Upper lobe of left lung (tissue), 6 donors: ENCODE data around the gene OSBPL3. TPM values are rescaled to one million over a fixed set of nuclear protein-coding genes. Genes with fewer than 3 reads are reported as not detected.
A peak's percentile ranks its signal among the peaks of the same experiment; 100 is the strongest.

Experiments used
- ATAC-seq, 2 donors: fragments of 200-7000 bp; cut with Tn5 transposase; one replicate each; pipeline ENCODE4 v1.9.1; 2022; ENCODE audit warnings: mild to moderate bottlenecking in 2 of 2, moderate library complexity in 2 of 2; ENCODE audit not compliant: low FRiP score in 2 of 2
- DNase-seq, 2 donors: peaks; one replicate each; pipeline ENCODE4 v3.0.0-alpha.2; 2019 to 2020
- H3K27ac ChIP-seq, 4 donors: fragments of 200-600 bp; sonication (generic); one replicate each; pipeline ENCODE4 v1.5.1; 2016 to 2019
- H3K27me3 ChIP-seq, 4 donors: fragments of 200-600 bp; sonication (generic); one replicate each; pipeline ENCODE4 v1.5.1; 2017 to 2019
- H3K36me3 ChIP-seq, 4 donors: fragments of 200-600 bp; sonication (generic); one replicate each; pipeline ENCODE4 v1.5.1; 2016 to 2019
- H3K4me1 ChIP-seq, 4 donors: fragments of 200-600 bp; sonication (generic); one replicate each; pipeline ENCODE4 v1.5.1; 2018 to 2019
- H3K4me3 ChIP-seq, 4 donors: fragments of 200-600 bp; sonication (generic); one replicate each; pipeline ENCODE4 v1.5.1; 2017 to 2019; ENCODE audit warnings: mild to moderate bottlenecking in 2 of 4, moderate library complexity in 1 of 4
- H3K9me3 ChIP-seq, 4 donors: fragments of 200-600 bp; sonication (generic); one replicate each; pipeline ENCODE4 v1.5.1; 2018 to 2019
- EP300 ChIP-seq, 4 donors: sonication (generic); formaldehyde crosslinking; IDR thresholded peaks; one replicate each; pipeline ENCODE4 v1.5.1; 2017; ENCODE audit warnings: antibody characterized with exemption in 4 of 4, control low read depth in 2 of 4
- POLR2A ChIP-seq, 4 donors: fragments of 450-650 bp; IDR thresholded peaks; one replicate each; pipeline ENCODE4 v1.5.1; 2016 to 2017; ENCODE audit warnings: antibody characterized with exemption in 4 of 4, mild to moderate bottlenecking in 2 of 4
- POLR2AphosphoS5 ChIP-seq, 2 donors: sonication (generic); formaldehyde crosslinking; IDR thresholded peaks; one replicate each; pipeline ENCODE4 v1.5.1; 2017; ENCODE audit warnings: antibody characterized with exemption in 2 of 2
- WGBS, 2 donors: methylation state at CpG; one replicate each; pipeline ENCODE4 v1.1.5; 2017 to 2018; 5-methylcytosine and 5-hydroxymethylcytosine counted together
- total RNA-seq, 6 donors: library from RNA; depleted of rRNA in 4 of 6; stranded (reverse); fragments of >200 nt in 4 of 6; gene quantifications; one replicate each; pipeline versions ENCODE4 v1.1.0 to v1.2.1, GENCODE V29; 2016 to 2021
- TF ChIP-seq, protein P1 (sequence below), 6 experiments: fragments of 450-650 bp in 4 of 6; fragments of 200-600 bp in 2 of 6; sonication (generic) in 2 of 6; IDR thresholded peaks; one replicate each; pipeline ENCODE4 v1.5.1; 2016 to 2019; ENCODE audit warnings: antibody characterized with exemption in 6 of 6
- donor health status: DM: no; HTN: no; CAD: no; lungs with moderate emphysema.
- donor health status: DM: no; HTN: yes; CAD: no; lungs with severe emphysema.

The OSBPL3 gene
- total RNA-seq, 6 donors from 2014 or later = 17.5 to 55.5 (median 21.7) TPM

DNA sequence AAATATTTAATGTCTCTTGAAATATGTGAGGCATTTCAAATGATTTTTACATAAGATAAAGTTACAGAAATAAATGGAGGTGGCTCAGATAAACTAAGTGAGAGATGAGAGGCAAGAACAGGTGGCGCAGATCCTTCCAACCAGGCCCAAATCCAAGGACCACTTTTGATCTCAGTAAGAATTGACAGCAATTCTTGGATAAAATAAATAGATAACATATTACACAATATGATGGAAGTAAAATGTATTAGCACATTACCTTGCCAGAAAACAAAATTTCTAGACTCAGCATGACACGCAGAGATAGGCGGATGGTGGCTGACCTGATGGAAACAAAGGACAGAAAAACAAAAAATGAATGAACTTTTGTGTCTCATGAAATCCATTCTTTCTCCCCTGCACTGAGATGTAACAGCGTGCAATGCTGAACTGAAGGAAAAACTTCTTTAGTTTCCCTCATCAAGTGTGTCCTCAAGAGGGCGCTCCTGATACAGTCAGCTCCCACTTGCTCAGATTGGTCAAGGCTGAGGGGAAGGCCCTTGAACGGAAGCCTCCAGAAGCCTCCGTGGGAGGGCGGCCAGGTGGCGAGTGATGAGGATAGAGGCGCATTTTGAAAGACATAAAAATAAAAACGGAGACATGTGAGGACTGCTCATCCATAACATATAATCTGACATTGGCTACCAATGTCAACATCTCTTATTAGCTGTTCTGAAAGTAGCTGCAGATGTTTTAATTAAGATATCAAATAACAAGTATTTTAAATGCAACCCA is 159.9 kb downstream of the OSBPL3 start:
- ATAC-seq = peak; percentile 91 to 93
- DNase-seq = peak; percentile 34 to 86
- peak overlapping the region in 1 of 4 donors; percentile 74 for H3K27ac ChIP-seq
- peaks cover 0 to 8% (median 0%) of the 10 kb centered on the region in 4 donors for H3K36me3 ChIP-seq
- H3K9me3 ChIP-seq = no peaks in the 10 kb centered on the region
- 10 to 16% methylated on average over 11 of the region's 11 CpGs for WGBS, 2 donors
- no peak overlapping the region for H3K4me3 ChIP-seq
- no peak for TF ChIP-seq POLR2A (IDR thresholded peaks at IDR 0.05)
- TF ChIP-seq EP300 (IDR thresholded peaks at IDR 0.05) = no peak
- TF ChIP-seq, protein P1, sequence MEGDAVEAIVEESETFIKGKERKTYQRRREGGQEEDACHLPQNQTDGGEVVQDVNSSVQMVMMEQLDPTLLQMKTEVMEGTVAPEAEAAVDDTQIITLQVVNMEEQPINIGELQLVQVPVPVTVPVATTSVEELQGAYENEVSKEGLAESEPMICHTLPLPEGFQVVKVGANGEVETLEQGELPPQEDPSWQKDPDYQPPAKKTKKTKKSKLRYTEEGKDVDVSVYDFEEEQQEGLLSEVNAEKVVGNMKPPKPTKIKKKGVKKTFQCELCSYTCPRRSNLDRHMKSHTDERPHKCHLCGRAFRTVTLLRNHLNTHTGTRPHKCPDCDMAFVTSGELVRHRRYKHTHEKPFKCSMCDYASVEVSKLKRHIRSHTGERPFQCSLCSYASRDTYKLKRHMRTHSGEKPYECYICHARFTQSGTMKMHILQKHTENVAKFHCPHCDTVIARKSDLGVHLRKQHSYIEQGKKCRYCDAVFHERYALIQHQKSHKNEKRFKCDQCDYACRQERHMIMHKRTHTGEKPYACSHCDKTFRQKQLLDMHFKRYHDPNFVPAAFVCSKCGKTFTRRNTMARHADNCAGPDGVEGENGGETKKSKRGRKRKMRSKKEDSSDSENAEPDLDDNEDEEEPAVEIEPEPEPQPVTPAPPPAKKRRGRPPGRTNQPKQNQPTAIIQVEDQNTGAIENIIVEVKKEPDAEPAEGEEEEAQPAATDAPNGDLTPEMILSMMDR (IDR thresholded peaks at IDR 0.05) = peak in 5 of 6 experiments; percentile 60 to 84 (median 76)
- peak in 1 of 2 donors; percentile 23 for TF ChIP-seq POLR2AphosphoS5 (IDR thresholded peaks at IDR 0.05)
- H3K4me1 ChIP-seq = peaks cover under 1 to 21% (median 18%) of the 10 kb centered on the region in 4 donors
- H3K27me3 ChIP-seq = no peaks in the 10 kb centered on the region

DNA sequence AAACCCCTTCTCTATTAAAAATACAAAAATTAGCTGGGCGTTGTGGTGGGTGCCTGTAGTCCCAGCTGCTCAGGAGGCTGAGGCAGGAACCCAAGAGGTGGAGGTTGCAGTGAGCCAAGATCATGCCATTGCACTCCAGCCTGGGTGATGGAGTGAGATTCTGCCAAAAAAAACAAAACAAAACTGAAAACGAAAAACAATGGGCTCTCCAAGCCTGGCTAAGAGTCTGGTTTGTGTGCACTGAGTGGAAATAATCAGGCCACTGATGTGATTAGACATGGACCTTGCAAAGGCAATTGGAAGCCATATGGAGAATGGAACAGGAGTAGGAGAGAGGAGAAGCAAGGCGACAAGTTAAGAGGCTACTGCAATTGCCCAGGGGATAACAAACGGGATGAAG is 162.6 kb downstream of the OSBPL3 start:
- Histone ChIP-seq H3K36me3 (peaks cover 0 to 16% (median 2%) of the 10 kb centered on the region in 4 donors), H3K4me1 (peaks cover 0 to 19% (median 17%) of the 10 kb centered on the region in 4 donors), H3K27ac (no peak overlapping the region), H3K27me3 (no peaks in the 10 kb centered on the region), H3K9me3 (no peaks in the 10 kb centered on the region), H3K4me3 (no peak overlapping the region)
- TF ChIP-seq, protein P1 (IDR thresholded peaks at IDR 0.05) = no peak
- TF ChIP-seq POLR2A (IDR thresholded peaks at IDR 0.05) (no peak), POLR2AphosphoS5 (IDR thresholded peaks at IDR 0.05) (no peak), EP300 (IDR thresholded peaks at IDR 0.05) (no peak)
- DNase-seq (no peak), ATAC-seq (no peak)
- 74 to 79% methylated on average over 4 of the region's 4 CpGs for WGBS, 2 donors

DNA sequence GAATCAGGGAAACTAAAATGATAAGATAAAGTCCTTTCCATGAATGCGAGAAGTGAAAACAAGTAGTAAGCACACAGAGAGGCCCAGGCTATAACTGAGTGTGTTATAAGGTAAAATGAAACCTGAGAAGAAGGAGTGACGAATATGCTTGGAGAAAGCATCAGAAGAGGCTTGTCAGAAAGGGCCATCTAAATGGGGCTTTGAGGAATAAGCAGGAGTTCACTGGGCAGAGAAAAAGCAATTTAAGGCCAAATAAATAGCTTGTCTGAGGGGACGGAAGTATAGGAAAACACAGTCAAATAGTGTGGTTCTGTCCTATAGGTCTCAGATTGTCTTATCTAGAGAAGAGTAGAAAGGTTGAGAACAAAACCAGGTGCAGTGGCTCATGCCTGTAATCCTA is 163.1 kb downstream of the OSBPL3 start:
- WGBS, 2 donors = 94 to 99% methylated on average over 3 of the region's 3 CpGs
- TF ChIP-seq POLR2A (IDR thresholded peaks at IDR 0.05) (no peak), POLR2AphosphoS5 (IDR thresholded peaks at IDR 0.05) (no peak), EP300 (IDR thresholded peaks at IDR 0.05) (no peak)
- TF ChIP-seq, protein P1 (IDR thresholded peaks at IDR 0.05) = no peak
- Histone ChIP-seq H3K27ac (no peak overlapping the region), H3K27me3 (no peaks in the 10 kb centered on the region), H3K4me1 (peaks cover 0 to 19% (median 17%) of the 10 kb centered on the region in 4 donors), H3K4me3 (no peak overlapping the region), H3K36me3 (peaks cover 0 to 16% (median 2%) of the 10 kb centered on the region in 4 donors), H3K9me3 (no peaks in the 10 kb centered on the region)
- DNase-seq (no peak), ATAC-seq (no peak)

DNA sequence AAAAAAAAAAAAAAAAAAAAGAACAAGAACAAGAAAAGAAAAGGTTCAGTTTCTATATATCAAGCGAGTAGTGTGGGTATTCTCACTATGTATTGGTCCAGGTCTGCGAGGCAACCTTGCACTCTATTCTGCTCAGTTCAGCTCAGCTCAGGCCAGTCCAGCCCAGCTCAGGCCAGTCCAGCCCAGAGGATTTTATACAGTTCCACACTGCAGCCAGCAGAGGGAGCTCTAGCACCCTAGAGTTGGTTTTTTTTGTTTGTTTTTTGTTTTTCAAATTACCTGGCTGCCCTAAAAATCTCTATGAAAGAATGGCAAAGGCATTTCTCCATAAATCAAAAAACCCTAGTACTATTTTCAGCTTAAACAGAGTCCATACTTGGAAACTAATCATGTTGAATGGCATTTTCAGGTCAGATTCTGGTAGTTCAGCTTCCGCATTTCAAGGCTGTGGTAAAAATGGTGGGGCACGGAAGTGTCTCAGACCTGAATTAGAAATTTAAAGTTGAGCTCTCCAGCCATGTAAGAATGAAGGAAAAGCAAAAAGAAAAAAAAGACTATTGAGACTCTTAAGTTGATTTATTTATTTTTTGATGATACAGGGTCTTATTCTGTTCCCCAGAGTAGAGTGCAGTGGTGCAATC is 167.6 kb downstream of the OSBPL3 start:
- DNase-seq (peak in 1 of 2 donors; percentile 56), ATAC-seq (peak; percentile 88 to 91)
- TF ChIP-seq EP300 (IDR thresholded peaks at IDR 0.05) = no peak
- TF ChIP-seq POLR2A (IDR thresholded peaks at IDR 0.05) = no peak
- TF ChIP-seq, protein P1 (IDR thresholded peaks at IDR 0.05) = peak; percentile 64 to 91 (median 76)
- no peak for TF ChIP-seq POLR2AphosphoS5 (IDR thresholded peaks at IDR 0.05)
- Histone ChIP-seq H3K27me3 (no peaks in the 10 kb centered on the region), H3K27ac (no peak overlapping the region), H3K36me3 (peaks cover 0 to 26% (median 6%) of the 10 kb centered on the region in 4 donors), H3K4me1 (no peaks in the 10 kb centered on the region), H3K9me3 (no peaks in the 10 kb centered on the region), H3K4me3 (no peak overlapping the region)
- 63 to 66% methylated on average over 4 of the region's 4 CpGs for WGBS, 2 donors
